GM21786 (cell line): ENCODE results near the gene IGHMBP2.
A peak's percentile ranks its signal among the peaks of the same experiment; 100 is the strongest.

Experiments
- ATAC-seq: cut with Tn5 transposase; IDR thresholded peaks from one replicate; pipeline ENCODE4 v1.9.1; 2021; ENCODE audit not compliant: unreplicated experiment

Gene IGHMBP2

DNA sequence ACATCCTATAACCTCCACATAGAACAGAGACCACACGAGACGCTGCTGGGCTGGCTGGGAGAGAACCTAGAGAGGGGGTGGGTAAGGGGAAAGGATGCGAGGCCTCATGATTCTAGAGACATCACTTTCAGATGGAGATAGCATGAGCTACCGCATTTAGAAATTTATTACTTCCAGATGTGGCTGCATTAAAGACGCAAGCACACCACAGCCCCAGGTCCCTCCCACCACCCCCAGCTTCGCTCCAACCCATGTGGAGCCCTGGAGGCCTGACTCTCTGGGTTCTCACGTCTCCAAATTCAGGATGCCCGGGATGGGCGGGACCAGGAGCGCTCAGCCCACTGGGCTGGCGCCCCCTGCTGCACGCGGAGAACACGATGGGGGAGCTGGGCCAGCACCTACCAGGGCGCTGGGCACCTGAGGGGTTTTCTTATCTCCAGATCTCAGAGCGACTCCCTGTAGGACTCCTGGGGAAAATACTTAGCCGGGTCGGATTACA, 13.7 kb upstream of the IGHMBP2 start:
- no peak for ATAC-seq

DNA sequence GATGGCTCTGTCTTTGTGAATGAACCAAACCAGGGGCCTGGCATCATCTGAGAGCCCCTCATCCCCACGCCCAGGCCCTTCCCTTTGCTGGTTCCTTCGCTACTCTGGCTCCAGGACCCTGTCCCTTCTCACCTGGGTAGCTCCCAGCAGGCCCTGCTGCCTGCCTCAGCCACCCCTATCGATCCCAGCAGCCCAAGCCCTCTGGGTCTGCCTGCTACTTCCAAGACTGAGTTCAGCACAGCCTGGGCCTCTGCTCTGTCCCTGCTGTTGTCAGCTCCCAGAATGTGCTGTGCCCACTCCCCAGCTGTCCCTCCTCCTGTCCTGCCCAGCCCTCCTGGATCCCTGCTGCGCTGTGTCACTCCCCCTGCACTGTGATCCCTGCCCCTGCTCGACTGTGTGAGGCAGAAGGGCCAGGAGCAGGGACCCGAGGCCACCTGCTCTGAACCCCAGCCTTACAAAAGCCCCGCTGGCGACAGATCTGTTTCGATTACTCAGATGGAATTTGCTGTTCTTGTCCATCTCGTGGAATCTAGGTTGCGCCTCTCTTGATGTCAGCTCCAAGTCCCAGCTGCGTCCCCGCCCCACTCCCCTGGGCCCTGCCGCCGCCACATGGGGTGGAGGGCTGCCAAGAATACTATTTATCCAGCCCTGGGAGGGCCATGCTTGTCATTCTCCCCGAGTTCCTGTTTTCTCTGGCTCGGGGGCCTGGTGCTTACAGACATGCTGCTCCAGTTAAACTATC, 13.0 kb upstream of the IGHMBP2 start:
- ATAC-seq = no peak

DNA sequence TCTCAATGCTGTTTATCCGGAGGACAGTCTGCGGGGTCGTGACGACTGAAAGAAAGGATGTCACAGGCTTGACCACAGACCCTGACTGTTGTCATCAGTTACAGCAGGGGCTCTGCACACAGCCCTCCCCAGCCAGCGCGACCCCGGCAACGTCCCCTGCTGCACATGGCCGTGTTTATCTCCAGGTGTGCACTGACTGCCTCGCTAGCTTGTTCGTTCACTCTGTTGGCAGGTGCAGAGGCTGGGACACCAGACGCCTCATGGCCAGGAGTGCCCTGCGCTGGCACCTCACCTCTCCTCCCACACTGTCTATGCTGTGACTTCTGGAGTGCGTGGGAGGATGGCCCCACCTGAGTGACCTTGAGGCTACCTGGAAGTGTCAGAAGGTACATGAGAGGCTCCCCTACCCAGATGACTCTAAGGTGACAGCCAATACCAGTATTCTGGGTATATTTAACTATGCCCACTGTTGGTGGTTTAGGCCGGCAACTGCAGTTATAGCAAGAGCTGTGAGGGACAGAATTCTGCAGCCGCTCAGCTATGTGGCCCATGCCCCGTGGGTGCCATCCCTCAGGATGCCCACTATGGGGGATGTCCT, 12.2 kb upstream of the IGHMBP2 start:
- ATAC-seq = no peak

DNA sequence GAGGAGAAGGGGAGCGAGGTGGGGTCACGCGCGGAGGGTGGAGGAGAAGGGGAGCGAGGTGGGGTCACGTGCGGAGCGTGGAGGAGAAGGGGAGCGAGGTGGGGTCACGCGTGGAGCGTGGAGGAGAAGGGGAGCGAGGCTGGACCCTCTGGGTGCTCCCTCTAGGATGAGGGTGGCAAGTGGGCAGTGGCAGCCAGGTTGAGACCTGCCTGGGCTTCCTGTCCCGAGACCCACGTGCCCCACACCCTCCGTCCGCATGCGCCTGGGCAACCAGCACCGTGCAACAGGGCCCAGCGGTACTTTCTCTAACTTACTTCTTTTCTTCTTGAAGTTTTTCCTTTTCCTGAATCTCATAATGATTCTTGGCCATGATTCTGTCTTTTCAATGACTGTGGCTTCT, 11.1 kb upstream of the IGHMBP2 start:
- no peak for ATAC-seq

DNA sequence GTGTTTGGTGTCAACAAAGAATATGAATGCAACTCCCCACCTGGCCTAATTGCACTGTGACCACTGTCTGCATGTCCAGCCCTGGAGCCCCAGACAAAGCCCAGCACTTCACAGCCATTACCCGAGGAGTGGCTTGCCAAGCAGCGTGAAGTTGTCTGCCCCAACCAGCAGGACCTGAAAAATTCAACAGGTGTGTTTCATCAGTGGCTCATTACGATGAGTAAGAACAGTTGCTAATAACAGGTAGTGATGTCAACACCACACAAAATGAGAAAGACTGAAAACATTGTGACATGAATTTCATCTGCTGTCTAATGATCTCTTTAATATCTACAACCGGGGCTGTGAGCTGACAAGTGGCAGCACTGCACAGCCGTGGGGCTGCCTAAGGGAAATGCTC, 10.4 kb upstream of the IGHMBP2 start:
- ATAC-seq = no peak

DNA sequence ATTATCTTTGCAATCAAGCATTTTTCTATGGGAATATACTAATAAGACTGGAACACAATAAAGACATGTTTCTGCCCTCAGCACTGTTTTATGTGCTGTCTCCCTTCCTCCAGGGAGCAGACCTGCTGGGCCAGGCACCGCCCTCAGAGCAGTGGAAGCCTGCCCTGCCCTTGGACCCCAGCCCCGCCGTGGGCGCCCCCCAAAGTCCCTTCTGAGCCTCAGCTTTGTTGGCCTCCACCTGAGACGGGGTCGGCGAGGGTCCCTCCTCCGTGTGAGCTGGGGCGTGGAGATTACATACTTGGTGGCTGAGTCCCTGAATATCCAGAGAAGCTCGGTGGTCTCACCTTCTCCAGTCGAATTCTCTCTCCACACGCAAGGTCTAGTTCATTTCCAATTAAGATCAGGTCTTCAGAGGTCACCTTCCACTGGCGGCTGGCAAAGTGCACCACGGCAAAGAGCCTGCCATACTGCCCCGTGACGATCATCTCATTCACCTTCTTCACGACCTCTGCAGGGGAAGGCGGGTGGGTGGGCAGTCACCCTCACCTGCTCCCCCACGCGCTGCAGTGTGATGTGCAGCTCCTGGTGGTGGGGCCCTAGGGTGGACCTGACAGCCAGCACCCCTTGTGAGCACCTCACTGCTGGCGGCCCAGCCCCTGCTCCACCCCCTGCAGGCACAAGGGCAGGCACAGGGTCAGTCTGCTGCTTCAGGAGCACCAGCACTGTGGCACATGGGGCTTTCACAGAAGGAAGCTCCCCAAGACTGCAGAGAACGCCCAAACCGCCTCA, 7.3 kb upstream of the IGHMBP2 start:
- ATAC-seq = no peak

DNA sequence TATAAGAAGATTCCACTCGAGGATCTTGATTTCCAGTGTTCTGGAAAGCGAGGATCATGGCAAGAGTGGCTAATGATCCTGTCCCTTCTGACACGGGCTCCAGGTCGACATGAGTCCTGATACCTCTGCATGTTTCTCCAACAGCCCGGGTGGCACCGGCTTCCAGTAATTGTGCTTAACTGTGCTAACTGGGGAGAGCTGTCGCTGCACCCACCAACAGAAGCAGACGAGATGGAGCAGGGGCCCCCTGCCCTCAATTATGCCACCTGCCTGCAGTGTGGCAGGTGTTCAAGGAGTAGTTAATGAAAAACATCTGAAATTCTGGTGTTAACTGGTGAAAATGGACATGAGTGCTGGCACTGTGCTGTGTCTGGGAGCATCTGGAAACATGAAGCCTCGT, 6.2 kb upstream of the IGHMBP2 start:
- ATAC-seq = no peak

DNA sequence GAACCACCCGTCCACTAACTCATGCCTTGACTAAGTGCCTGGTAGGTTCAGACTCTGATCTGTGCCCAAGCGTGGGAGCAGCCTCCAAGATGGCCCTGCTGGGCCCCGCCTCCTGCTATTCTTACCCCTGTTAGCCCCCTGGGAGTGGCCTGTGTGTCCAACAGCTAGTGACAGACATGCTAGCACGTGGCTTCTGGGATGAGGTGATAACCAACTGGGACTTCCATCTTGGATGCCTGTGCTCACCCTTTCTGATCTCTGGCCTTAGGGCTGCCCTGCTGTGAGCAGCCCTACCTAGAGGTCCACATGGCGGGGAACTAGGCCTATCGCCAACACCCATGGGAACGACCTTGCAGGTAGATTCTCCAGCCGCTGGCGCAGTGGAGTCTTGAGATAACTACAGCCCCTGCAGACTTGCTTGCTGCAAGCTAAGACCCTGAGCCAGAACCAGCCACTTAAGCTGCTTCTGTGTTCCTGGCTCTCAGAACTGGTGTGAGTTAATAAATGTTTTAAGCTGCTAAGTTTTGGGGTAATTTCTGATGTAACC, 2.8 kb upstream of the IGHMBP2 start:
- no peak for ATAC-seq

DNA sequence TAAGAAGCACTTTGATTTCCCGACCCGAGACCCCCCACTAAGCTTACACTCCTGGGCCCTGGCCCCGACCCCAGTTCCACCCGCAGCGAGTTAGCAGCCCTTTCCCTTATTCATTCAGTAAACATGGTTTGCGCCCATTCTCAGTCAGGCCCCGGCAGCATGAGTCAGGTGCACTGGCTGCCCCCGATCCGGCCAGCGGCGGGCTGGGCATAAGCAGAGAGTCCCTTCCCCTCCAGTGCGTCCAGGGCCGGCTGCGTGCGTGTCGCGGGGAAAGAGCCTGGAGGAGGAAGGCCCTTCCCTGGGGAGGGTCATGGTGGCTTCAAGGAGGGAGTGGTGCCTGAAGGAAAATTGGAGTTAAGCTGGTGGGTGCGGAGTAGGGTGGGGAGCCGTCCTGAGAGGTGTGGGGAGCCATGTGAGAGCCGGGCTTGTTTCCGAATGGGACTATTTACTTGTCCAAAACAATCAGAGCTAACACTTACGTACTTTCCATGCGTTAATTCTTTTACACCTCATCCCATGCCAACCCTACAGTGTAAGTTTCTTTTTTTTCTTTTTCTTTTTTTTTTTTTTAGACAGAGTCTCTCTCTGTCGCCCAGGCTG, 657 bp downstream of the IGHMBP2 start:
- peak; percentile 20 for ATAC-seq

DNA sequence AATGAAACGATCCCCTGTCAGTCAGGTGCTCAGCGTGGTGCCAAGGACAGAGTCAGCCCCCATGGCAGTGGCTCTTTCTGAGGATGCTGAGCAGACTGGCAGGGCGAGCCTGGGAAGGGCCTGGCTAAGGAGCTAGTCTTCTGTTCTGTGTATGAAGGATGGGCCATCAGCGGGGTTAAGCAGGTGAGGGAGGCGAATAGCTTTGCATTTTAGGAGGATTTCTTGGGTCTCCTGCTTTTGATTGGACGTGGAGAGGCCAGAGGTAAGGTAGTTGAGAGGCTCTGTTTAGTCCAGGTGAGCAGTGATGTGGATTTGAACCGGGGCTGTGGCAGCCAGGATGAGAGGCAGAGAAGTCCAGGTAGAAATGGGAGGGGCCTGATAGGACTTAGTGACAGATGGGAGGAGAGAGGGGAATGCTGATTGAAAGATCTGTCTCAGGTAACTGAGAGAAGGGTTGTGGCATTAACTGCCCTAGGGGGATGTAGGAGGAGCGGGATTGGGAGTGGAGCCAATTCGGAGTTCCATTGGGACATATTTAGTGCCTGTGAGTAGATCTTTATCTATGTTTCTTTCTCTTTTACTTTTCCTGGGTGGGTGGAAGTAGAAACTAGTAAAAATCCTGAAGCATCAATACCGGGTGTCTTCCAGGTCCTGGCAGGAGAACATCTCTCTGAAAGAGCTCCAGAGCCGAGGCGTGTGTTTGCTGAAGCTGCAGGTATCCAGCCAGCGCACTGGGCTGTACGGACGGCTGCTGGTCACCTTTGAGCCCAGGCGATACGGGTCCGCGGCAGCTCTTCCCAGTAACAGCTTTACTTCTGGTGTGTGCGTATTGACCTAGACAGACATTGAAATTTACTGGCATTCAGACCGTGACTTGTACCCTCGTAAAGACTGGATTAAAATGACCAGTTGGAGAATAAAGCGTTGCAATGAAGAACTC, 2.0 kb downstream of the IGHMBP2 start:
- ATAC-seq = no peak

DNA sequence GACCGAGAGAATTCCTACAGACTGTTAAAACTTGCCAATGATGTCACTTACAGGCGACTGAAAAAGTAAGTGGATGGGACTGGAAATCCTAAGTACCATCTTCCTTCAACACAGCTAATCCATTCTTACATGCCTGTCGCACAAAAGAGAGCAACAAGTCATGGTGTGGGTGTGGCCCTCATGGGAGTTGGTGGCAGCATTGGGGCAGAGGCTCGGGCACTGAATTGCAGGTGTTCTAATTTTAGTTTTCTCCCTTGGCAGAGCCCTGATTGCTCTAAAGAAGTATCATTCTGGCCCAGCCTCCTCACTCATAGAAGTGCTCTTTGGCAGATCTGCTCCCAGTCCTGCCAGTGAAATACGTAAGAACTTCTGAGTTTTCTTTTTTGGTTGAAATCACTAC, 4.6 kb downstream of the IGHMBP2 start:
- ATAC-seq = no peak

DNA sequence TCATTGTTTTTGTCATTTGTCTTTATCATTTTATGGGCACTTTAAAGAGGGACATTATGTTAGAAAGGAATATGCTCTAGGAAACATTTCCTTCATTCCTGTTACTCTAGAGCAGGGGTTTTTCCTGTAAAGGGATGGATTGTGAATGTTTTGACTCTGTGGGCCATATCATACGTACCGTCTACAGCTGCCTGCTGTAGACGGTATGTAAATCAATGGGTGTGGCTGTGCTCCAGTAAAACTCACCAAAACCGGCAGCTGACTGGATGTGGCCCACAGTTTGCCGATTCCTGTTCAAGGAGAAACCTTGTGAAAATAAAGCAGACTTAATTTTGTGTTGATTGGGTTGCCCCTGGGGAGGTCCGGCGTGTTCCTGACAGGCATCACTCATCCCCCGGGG, 7.3 kb downstream of the IGHMBP2 start:
- ATAC-seq = no peak

DNA sequence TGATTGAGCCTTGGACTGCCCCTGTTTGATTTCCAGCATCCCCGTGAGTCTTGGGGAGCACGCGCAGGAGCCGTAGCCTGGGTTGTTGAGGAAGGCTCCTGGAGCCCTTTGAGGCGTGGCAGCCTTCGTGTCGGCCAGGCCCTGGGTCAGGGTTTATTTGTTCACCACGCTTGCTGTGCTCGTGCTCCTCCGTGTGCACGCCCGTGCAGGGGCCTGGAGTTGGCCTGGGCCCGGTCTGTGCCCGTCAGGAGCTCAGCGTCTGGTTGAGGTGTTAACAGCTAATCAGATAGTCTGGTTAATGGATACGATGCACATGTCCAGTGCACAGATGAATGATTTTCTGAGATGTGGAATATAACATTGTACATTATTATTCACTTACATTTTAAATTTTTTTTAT, 8.0 kb downstream of the IGHMBP2 start:
- no peak for ATAC-seq

DNA sequence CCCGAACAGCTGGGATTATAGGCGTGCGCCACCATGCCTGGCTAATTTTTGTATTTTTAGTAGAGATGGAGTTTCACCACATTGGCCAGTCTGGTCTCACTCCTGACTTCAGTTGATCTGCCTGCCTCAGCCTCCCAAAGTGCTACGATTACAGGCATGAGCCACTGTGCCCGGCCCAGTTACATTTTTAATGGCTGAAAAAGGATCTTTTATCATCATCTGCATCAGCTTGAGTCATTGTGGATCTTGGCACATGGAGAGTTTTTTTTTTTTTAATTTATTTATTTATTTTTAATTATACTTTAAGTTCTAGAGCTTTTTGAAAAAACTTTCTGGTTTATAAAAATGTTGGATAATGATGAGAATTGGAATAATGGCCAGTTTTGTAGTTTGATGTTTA, 8.6 kb downstream of the IGHMBP2 start:
- ATAC-seq = no peak

DNA sequence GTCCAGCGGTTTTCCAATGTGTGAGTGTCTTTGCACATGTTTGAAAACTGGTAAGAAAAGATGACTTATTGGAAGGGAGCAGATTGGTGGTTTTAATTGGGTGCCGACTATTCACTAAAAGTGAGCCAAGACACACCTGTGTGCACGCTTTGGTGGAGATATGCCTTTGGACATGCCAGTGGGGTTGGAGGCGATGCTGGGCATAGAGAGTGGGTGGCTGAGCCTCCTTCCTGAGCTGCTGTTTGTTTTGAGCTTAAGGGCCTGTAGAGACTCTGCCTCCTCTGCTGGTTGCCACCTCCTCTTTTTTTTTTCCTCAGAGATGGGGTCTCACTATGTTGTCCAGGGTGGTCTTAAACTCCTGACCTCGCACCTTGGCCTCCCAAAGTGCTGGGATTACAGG, 9.5 kb downstream of the IGHMBP2 start:
- no peak for ATAC-seq

DNA sequence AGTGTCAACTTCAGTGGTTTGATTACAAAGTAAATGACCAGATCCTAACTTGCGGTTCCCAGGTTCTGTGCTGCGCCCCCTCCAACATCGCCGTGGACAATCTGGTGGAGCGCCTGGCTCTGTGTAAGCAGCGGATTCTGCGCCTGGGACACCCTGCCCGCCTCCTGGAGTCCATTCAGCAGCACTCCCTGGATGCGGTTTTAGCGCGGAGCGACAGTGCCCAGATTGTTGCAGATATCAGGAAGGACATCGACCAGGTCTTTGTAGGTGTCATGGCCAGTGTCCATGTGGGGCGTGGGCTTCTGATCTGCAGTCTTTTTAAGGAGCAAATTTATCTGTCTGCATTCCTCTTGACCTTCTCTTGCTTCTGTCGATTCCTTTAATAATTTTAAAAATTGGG, 11.1 kb downstream of the IGHMBP2 start:
- no peak for ATAC-seq

DNA sequence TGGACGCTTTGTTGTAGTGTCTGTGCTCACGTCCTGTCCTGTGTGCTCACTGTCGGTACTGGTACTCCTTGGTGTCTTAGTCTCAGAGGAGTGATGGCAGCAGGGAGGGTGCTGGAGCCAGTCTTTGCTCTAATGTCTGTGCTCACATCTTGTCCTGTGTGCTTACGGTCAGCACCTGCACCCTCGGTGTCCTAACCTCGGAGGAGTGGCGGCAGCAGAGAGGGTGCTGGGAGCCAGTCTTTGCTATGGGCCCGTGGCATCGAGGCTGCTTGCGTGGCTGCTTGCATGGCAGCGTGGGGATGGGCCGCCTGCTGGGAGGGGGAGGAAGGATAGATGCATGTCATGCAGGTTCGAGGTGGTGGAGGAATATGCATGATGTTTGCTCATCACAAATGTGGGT, 12.7 kb downstream of the IGHMBP2 start:
- no peak for ATAC-seq

DNA sequence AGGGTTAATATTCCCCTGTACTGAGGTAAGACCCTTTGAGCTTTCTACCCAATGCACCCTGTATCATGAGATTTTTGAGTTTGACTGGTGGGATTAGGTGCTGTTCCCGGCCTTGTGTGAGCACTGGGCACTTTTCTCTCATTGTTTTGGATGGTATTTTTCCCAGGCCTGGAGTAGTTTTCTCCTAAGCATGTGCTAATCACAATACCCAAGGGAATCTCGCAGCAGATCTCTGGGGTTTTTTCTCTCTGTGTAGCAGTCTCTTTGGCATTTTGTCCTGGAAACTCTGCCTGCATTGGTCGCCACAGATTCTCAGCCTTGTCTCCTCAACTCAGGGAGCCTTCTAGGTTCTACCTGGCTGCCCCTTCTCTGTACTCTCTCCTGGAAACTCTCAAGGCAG, 19.9 kb downstream of the IGHMBP2 start:
- no peak for ATAC-seq

DNA sequence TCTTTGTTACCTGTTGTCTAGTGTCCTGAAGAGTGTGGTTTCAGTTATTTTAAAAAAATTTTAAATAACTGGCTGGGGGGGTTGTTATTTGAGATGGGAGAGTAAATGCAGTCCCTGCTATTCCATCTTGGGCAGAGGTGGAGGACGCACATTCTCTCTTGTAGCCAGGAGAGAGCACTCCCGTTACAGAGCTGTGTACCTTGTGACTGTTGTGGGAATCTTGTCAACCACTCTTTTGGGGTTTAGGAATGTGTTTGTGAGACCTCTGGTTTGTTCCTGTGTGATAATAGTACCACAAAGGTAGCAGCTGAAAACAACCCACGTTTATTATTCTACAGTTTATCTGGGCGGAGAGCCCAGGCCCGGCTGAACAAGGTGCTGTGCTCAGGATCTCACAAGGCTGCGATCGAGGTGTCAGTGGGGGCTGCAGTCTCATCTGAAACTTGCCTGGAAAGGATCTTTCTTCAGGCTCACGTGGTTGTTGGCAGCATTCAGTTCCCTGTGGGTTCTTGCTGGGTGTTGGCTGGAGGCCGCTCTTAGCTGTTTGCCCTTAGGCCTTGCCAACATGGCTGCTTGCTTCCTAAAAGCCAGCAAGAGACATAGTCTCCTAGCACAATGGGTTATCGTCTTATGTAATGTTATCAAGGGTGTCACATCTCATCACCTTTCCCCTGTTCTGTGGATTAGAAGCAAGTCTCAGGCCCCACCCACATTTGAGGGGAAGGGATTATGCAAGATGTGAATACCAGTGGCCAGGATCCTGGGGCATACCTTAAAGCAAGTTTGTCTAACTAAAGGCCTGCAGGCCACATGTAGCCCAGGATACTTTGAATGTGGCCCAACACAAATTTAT, 20.6 kb downstream of the IGHMBP2 start:
- no peak for ATAC-seq
